ENCODE measurements around the gene ITGA1.

Gene ITGA1

GRCh38 chr5:52788505-52788821, 747 bp downstream of the ITGA1 start:
- Histone ChIP-seq H3K4me1 (ENCODE audit: control insufficient read depth, insufficient read depth, low read length) (peaks cover 11% of the 10 kb centered on the region), H3K9me3 (ENCODE audit: control insufficient read depth in 2 of 2, low read length in 2 of 2) (no peaks in the 10 kb centered on the region), H3K27me3 (ENCODE audit: control insufficient read depth in 1 of 2, insufficient read depth in 2 of 2, low read length in 2 of 2) (no peaks in the 10 kb centered on the region), H3K4me3 (ENCODE audit: low read length in 2 of 2) (peak overlapping the region; percentile 81 to 85), H3K9ac (ENCODE audit: low read length in 2 of 2) (peak overlapping the region; percentile 87 to 97), H3K36me3 (ENCODE audit: control insufficient read depth in 2 of 2, insufficient read depth in 2 of 2, low read length in 2 of 2) (peaks cover 0 to 5% of the 10 kb centered on the region in 2 donors), H3K27ac (ENCODE audit: low read length) (peak overlapping the region; percentile 88)

- Histone ChIP-seq H3K4me3 (ENCODE audit: low read length in 2 of 2) (peak overlapping the region; percentile 81 to 85), H3K9me3 (ENCODE audit: control insufficient read depth in 2 of 2, low read length in 2 of 2) (no peaks in the 10 kb centered on the region), H3K4me1 (ENCODE audit: control insufficient read depth, insufficient read depth, low read length) (peaks cover 11% of the 10 kb centered on the region), H3K9ac (ENCODE audit: low read length in 2 of 2) (peak overlapping the region; percentile 87 to 97), H3K36me3 (ENCODE audit: control insufficient read depth in 2 of 2, insufficient read depth in 2 of 2, low read length in 2 of 2) (peaks cover 0 to 5% of the 10 kb centered on the region in 2 donors), H3K27ac (ENCODE audit: low read length) (peak overlapping the region; percentile 88), H3K27me3 (ENCODE audit: control insufficient read depth in 1 of 2, insufficient read depth in 2 of 2, low read length in 2 of 2) (no peaks in the 10 kb centered on the region)
Measured at GRCh38 chr5:52789378-52789777, 1.7 kb downstream of the ITGA1 start.

- Histone ChIP-seq H3K9me3 (ENCODE audit: control insufficient read depth in 2 of 2, low read length in 2 of 2) (no peaks in the 10 kb centered on the region), H3K27ac (ENCODE audit: low read length) (peak overlapping the region; percentile 88), H3K27me3 (ENCODE audit: control insufficient read depth in 1 of 2, insufficient read depth in 2 of 2, low read length in 2 of 2) (no peaks in the 10 kb centered on the region), H3K4me3 (ENCODE audit: low read length in 2 of 2) (peak overlapping the region; percentile 81 to 85), H3K9ac (ENCODE audit: low read length in 2 of 2) (peak overlapping the region; percentile 87 to 97), H3K4me1 (ENCODE audit: control insufficient read depth, insufficient read depth, low read length) (peaks cover 11% of the 10 kb centered on the region), H3K36me3 (ENCODE audit: control insufficient read depth in 2 of 2, insufficient read depth in 2 of 2, low read length in 2 of 2) (peaks cover 0 to 5% of the 10 kb centered on the region in 2 donors)
Measured at GRCh38 chr5:52789851-52790250, 2.1 kb downstream of the ITGA1 start.

GRCh38 chr5:52791366-52791765, 3.6 kb downstream of the ITGA1 start:
- Histone ChIP-seq H3K27ac (ENCODE audit: low read length) (peak overlapping the region; percentile 2), H3K27me3 (ENCODE audit: control insufficient read depth in 1 of 2, insufficient read depth in 2 of 2, low read length in 2 of 2) (no peaks in the 10 kb centered on the region), H3K36me3 (ENCODE audit: control insufficient read depth in 2 of 2, insufficient read depth in 2 of 2, low read length in 2 of 2) (peaks cover 0 to 5% of the 10 kb centered on the region in 2 donors), H3K9ac (ENCODE audit: low read length in 2 of 2) (peak overlapping the region in 1 of 2 donors; percentile 97), H3K9me3 (ENCODE audit: control insufficient read depth in 2 of 2, low read length in 2 of 2) (no peaks in the 10 kb centered on the region), H3K4me1 (ENCODE audit: control insufficient read depth, insufficient read depth, low read length) (peaks cover 11% of the 10 kb centered on the region), H3K4me3 (ENCODE audit: low read length in 2 of 2) (peak overlapping the region; percentile 81 to 85)

- Histone ChIP-seq H3K9me3 (ENCODE audit: control insufficient read depth in 2 of 2, low read length in 2 of 2) (no peaks in the 10 kb centered on the region), H3K36me3 (ENCODE audit: control insufficient read depth in 2 of 2, insufficient read depth in 2 of 2, low read length in 2 of 2) (peaks cover 0 to 5% of the 10 kb centered on the region in 2 donors), H3K9ac (ENCODE audit: low read length in 2 of 2) (no peak overlapping the region), H3K27me3 (ENCODE audit: control insufficient read depth in 1 of 2, insufficient read depth in 2 of 2, low read length in 2 of 2) (no peaks in the 10 kb centered on the region), H3K4me1 (ENCODE audit: control insufficient read depth, insufficient read depth, low read length) (peaks cover 18% of the 10 kb centered on the region), H3K27ac (ENCODE audit: low read length) (no peak overlapping the region), H3K4me3 (ENCODE audit: low read length in 2 of 2) (peak overlapping the region in 1 of 2 donors; percentile 9)
Measured at GRCh38 chr5:52794519-52794918, 6.8 kb downstream of the ITGA1 start.

- H3K27me3 ChIP-seq (ENCODE audit: control insufficient read depth in 1 of 2, insufficient read depth in 2 of 2, low read length in 2 of 2), result no peaks in the 10 kb centered on the region
- no peaks in the 10 kb centered on the region for H3K9me3 ChIP-seq (ENCODE audit: control insufficient read depth in 2 of 2, low read length in 2 of 2)
- H3K4me3 ChIP-seq (ENCODE audit: low read length in 2 of 2), result no peak overlapping the region
- H3K27ac ChIP-seq (ENCODE audit: low read length), result no peak overlapping the region
- H3K4me1 ChIP-seq (ENCODE audit: control insufficient read depth, insufficient read depth, low read length), result peaks cover 28% of the 10 kb centered on the region
- H3K36me3 ChIP-seq (ENCODE audit: control insufficient read depth in 2 of 2, insufficient read depth in 2 of 2, low read length in 2 of 2), result no peaks in the 10 kb centered on the region
- H3K9ac ChIP-seq (ENCODE audit: low read length in 2 of 2), result no peak overlapping the region
Measured at GRCh38 chr5:52796031-52796430, 8.3 kb downstream of the ITGA1 start.

- H3K9ac ChIP-seq (ENCODE audit: low read length in 2 of 2), result no peak overlapping the region
- peaks cover 4 to 6% of the 10 kb centered on the region in 2 donors for H3K36me3 ChIP-seq (ENCODE audit: control insufficient read depth in 2 of 2, insufficient read depth in 2 of 2, low read length in 2 of 2)
- no peaks in the 10 kb centered on the region for H3K27me3 ChIP-seq (ENCODE audit: control insufficient read depth in 1 of 2, insufficient read depth in 2 of 2, low read length in 2 of 2)
- H3K9me3 ChIP-seq (ENCODE audit: control insufficient read depth in 2 of 2, low read length in 2 of 2), result no peaks in the 10 kb centered on the region
- no peak overlapping the region for H3K27ac ChIP-seq (ENCODE audit: low read length)
- H3K4me3 ChIP-seq (ENCODE audit: low read length in 2 of 2), result peak overlapping the region in 1 of 2 donors; percentile 25
- peaks cover 29% of the 10 kb centered on the region for H3K4me1 ChIP-seq (ENCODE audit: control insufficient read depth, insufficient read depth, low read length)
Measured at GRCh38 chr5:52796516-52797103, 8.9 kb downstream of the ITGA1 start.

GRCh38 chr5:52798938-52799337, 11.2 kb downstream of the ITGA1 start:
- Histone ChIP-seq H3K27me3 (ENCODE audit: control insufficient read depth in 1 of 2, insufficient read depth in 2 of 2, low read length in 2 of 2) (no peaks in the 10 kb centered on the region), H3K9me3 (ENCODE audit: control insufficient read depth in 2 of 2, low read length in 2 of 2) (no peaks in the 10 kb centered on the region), H3K9ac (ENCODE audit: low read length in 2 of 2) (peak overlapping the region; percentile 72 to 92), H3K36me3 (ENCODE audit: control insufficient read depth in 2 of 2, insufficient read depth in 2 of 2, low read length in 2 of 2) (peaks cover 6 to 11% of the 10 kb centered on the region in 2 donors), H3K27ac (ENCODE audit: low read length) (peak overlapping the region; percentile 84), H3K4me1 (ENCODE audit: control insufficient read depth, insufficient read depth, low read length) (peaks cover 30% of the 10 kb centered on the region), H3K4me3 (ENCODE audit: low read length in 2 of 2) (peak overlapping the region; percentile 83 to 96)

GRCh38 chr5:52799358-52799982, 11.8 kb downstream of the ITGA1 start:
- Histone ChIP-seq H3K9ac (ENCODE audit: low read length in 2 of 2) (peak overlapping the region; percentile 72 to 92), H3K4me1 (ENCODE audit: control insufficient read depth, insufficient read depth, low read length) (peaks cover 30% of the 10 kb centered on the region), H3K4me3 (ENCODE audit: low read length in 2 of 2) (peak overlapping the region; percentile 83 to 96), H3K27me3 (ENCODE audit: control insufficient read depth in 1 of 2, insufficient read depth in 2 of 2, low read length in 2 of 2) (no peaks in the 10 kb centered on the region), H3K27ac (ENCODE audit: low read length) (peak overlapping the region; percentile 84), H3K36me3 (ENCODE audit: control insufficient read depth in 2 of 2, insufficient read depth in 2 of 2, low read length in 2 of 2) (peaks cover 6 to 11% of the 10 kb centered on the region in 2 donors), H3K9me3 (ENCODE audit: control insufficient read depth in 2 of 2, low read length in 2 of 2) (no peaks in the 10 kb centered on the region)

GRCh38 chr5:52799983-52800393, 12.3 kb downstream of the ITGA1 start:
- no peaks in the 10 kb centered on the region for H3K9me3 ChIP-seq (ENCODE audit: control insufficient read depth in 2 of 2, low read length in 2 of 2)
- H3K27me3 ChIP-seq (ENCODE audit: control insufficient read depth in 1 of 2, insufficient read depth in 2 of 2, low read length in 2 of 2), result no peaks in the 10 kb centered on the region
- peaks cover 30% of the 10 kb centered on the region for H3K4me1 ChIP-seq (ENCODE audit: control insufficient read depth, insufficient read depth, low read length)
- H3K4me3 ChIP-seq (ENCODE audit: low read length in 2 of 2), result peak overlapping the region; percentile 83 to 96
- peak overlapping the region; percentile 84 for H3K27ac ChIP-seq (ENCODE audit: low read length)
- H3K9ac ChIP-seq (ENCODE audit: low read length in 2 of 2), result peak overlapping the region; percentile 66 to 92
- peaks cover 6 to 11% of the 10 kb centered on the region in 2 donors for H3K36me3 ChIP-seq (ENCODE audit: control insufficient read depth in 2 of 2, insufficient read depth in 2 of 2, low read length in 2 of 2)

Measured in stomach smooth muscle (tissue), 2 donors.